ENCODE data around the gene HOXD12. TPM values are rescaled to one million over a fixed set of nuclear protein-coding genes. Genes with fewer than 3 reads are reported as not detected.

The HOXD12 gene
- total RNA-seq, 1 donor from 2014 or later = not detected

DNA sequence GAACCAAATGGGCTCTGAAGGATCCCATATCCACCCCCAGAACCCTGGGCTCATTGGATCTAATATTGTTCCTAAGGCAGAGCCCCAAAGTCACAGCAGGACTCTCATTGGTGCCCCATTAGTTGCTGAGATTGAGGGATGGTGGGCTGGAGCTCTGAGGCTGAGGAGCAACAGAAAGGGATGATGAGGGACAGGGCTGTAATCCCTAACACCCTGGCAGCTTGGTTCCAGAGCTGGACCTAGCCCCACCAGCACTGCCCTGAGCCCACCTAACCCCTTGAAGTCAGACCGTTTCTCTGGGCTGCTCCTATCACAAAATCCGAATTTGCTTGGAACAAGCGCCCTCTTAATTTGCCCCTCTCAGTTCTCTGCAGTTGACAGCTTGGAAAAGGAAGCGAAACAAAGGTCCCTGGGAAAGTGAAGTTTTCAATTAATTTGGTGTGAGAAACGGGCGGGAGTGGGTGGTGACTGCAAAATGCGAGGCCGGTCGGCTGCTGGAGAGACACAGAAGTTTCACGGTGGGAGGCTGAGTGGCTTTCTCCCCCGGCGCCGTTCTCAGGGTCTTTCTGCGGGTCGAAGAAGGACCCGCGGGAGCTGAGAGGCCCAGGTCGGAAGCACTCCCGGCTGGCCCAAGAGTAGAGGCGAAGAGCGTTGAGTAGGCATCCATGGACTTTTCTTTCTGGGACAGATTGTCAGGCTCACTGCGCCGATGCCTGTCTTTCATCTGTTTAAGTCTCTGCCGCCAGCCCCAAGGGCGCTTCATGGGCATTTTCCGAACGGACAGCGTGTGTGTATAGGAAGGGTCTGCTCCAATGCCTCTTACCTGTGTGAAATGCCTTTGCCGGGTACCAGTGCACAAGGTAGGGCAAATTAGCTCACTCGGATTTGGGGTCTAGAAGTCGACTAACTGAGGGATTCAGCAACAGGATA is 8.0 kb upstream of the HOXD12 start:
- no peak for FAIRE-seq

DNA sequence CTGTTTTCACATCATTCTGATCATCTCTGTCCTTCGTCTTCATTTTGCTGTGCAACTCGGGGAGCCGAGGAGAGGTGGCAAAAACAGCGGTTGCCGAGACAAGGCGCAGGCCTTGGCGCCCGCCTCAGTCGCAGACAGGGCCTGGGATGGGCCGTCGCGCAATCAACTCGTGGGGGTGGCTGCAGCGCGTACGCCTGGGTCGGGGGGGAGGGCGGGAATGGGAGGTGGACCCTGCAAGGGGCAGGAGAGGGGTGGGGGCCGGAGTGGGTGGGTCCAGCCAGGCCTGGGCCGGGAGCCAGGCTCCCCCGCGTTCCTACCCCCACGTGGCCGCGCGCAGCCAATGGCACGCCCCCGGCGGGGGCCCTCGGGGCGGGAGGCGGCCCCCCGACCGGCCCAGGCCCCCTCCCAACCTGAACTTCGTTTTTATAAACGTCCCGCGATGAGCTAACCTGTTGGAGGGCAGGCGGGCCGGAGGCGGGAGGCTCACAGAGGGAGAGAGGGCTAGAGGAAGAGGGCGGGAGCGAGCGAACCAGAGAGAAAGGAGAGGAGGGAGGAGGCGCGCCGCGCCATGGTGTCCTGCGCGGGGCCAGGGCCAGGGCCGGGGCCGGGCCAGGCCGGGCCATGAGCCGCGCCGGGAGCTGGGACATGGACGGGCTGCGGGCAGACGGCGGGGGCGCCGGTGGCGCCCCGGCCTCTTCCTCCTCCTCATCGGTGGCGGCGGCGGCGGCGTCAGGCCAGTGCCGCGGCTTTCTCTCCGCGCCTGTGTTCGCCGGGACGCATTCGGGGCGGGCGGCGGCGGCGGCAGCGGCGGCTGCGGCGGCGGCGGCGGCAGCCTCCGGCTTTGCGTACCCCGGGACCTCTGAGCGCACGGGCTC is 7.1 kb upstream of the HOXD12 start, which contains the start of gene HOXD13:
Gene HOXD13, plus strand, starts transcription at position 452 of the 875 bp plus-strand sequence. Its CDS starts 170 bp downstream, at position 622.
- DNase-seq (ENCODE audit: low spot score in 2 of 2) (no peak), FAIRE-seq (no peak)

More for the DNA sequence above, 8.0 kb upstream of the HOXD12 start:
- DNase-seq (ENCODE audit: low spot score in 2 of 2) = no peak

DNA sequence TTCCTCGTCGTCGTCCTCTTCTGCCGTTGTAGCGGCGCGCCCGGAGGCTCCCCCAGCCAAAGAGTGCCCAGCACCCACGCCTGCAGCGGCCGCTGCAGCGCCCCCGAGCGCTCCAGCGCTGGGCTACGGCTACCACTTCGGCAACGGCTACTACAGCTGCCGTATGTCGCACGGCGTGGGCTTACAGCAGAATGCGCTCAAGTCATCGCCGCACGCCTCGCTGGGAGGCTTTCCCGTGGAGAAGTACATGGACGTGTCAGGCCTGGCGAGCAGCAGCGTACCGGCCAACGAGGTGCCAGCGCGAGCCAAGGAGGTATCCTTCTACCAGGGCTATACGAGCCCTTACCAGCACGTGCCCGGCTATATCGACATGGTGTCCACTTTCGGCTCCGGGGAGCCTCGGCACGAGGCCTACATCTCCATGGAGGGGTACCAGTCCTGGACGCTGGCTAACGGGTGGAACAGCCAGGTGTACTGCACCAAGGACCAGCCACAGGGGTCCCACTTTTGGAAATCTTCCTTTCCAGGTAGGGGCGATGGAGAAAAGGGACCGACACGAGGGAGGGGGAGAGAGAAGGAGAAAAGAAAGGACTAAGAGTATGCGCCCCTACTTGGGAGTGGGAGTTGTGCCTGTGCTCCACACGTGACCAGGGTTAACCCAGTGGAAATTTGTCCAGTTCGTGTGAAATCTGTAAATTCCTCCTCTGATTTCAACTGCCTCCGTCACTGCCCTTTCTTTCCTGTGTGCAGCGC is 6.3 kb upstream of the HOXD12 start:
- DNase-seq (ENCODE audit: low spot score in 2 of 2) (no peak), FAIRE-seq (no peak)

DNA sequence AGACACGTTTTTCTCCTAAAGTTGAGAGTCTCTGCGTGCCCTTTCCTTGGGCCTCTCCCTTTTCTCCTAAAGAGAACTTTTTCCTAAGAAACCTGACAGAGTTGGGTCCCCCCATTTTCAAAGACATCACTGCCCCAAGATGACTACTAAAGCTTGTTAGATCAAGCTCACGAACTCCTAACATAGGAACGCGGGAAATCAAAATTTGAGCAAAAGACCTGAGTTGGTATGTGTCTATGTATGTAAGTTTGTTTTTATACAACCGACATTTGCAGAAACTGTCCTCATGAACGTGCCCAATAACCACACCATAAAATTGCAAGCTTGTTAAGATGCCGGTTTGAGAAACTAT is 5.7 kb upstream of the HOXD12 start:
- DNase-seq (ENCODE audit: low spot score in 2 of 2) = no peak
- no peak for FAIRE-seq

DNA sequence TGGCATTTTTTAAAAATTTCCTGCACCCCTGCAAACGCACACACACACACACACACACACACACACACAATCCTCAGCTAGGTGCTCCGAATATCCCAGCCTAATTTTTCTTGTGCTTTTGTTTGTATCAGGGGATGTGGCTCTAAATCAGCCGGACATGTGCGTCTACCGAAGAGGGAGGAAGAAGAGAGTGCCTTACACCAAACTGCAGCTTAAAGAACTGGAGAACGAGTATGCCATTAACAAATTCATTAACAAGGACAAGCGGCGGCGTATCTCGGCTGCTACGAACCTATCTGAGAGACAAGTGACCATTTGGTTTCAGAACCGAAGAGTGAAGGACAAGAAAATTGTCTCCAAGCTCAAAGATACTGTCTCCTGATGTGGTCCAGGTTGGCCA is 5.2 kb upstream of the HOXD12 start:
- DNase-seq (ENCODE audit: low spot score in 2 of 2) (no peak), FAIRE-seq (no peak)

DNA sequence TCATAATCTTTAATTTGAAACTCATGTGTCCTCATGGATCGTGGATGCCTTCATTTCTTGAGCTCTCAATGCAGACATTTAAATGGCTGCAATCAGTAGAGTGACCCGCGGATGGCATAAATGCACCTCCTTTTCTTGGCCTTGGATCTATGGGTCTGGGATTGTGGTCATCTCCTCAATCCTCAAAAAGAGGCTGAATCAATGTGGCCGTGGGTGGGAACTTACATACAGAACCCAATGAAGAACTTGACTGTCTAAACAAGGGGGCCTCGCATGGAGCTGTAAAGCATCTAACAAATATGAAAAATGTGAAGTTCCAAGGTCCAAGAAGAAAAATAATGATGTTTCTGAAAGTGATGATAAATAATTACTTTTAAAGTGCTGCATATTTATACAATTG is 4.2 kb upstream of the HOXD12 start:
- FAIRE-seq = no peak
- DNase-seq (ENCODE audit: low spot score in 2 of 2) = no peak

DNA sequence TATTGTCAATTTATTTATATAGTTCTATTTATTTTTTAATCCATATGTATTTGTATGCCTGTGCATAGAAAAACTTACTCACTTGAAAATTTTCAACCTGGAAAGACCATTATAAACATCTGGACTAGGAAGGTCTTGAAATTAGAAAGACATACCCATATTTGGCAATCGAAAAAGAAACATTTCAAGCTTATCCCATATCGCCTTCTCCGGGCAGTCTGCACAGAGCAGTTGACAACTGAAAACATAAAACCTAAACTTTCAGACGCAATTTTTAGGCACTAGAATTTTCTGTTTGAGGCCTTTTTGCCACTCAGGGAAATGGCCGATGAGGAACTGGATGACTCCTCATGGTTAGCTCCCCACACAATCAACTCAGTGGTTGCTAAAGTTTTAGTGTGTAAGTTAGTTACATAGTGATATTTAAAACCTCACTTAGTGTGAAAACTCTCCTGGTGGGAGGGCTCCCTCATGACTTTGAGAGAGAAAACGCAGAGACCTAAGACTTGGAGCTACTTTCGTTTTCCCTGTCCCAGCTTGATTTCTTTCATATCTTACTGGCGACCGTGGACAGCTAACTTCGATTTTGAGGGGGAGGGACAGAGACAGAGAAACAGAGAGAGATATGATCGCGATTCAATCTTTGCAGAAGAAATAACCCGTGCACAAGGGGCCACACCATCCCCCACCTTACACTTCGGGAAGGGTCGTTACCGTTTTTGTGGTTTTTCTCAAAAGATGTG is 3.2 kb upstream of the HOXD12 start:
- FAIRE-seq (no peak), DNase-seq (ENCODE audit: low spot score in 2 of 2) (no peak)

DNA sequence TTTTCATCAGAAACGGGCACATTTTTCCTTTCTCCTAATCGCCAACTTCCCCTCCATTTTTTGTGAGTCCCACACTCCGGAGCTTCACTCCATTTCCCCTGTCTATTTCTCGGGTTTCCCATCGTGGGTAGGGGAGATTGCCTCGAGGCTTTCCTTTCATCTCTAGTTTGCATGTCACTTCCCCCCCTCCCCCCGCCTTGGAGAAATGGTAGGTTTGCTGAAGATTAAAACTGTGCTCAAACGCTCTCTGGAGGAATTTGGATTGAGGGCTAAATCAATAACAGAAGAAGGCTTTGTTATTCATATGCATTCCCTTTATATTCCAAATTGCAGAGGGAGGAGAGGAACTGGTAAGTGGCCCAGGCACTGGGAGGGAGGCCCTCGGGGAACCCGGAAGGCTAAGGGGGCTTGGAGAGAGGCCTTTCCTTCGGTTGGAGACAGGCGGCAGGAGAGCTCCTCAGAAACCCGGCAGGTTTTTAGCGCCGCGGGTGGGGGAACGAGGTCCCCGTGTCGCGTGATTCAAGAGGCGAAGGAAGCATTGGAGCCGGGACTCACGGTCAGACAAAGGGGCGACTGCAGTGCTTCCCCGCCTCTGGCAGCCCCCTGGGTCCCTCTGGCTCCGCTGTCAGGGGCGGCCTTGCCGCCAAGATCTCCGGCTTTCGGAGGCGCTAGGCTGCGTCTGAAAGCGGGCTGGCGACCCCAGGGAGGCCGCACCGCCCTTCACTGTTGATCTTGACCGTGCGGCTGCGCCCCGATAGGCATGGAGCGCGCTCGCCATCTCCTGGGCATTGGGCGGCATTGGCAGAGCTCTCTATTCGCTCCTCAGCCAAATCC is 2.4 kb upstream of the HOXD12 start:
- DNase-seq (ENCODE audit: low spot score in 2 of 2) (peak; percentile 68 to 82), FAIRE-seq (no peak)

DNA sequence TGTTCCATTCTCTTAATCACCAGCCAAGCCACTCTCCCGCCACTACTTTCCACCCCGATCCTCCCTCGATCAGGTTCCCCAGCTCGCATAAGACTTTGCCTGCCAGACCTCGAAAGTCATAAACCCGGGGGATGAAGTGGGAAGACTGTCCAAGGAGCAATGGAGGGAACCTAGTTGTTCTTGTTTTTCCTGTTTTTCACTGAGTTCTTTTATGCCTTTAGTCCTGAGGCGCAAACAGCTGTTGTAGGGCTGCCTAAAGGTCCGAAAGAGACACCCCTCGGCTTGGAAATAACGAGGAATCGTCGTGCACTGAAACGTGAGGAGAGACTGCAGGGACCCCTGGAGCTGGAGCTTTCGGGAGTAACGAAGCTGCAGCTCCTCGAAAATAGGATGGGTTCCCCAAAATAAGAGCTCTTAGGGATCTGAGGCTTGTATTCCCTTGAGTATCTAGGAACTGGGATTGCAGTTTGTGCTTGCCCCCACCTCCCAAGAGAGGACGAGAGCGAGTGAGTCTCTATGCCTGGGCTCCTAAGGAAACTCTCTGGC is 1.7 kb upstream of the HOXD12 start:
- FAIRE-seq (no peak), DNase-seq (ENCODE audit: low spot score in 2 of 2) (no peak)

DNA sequence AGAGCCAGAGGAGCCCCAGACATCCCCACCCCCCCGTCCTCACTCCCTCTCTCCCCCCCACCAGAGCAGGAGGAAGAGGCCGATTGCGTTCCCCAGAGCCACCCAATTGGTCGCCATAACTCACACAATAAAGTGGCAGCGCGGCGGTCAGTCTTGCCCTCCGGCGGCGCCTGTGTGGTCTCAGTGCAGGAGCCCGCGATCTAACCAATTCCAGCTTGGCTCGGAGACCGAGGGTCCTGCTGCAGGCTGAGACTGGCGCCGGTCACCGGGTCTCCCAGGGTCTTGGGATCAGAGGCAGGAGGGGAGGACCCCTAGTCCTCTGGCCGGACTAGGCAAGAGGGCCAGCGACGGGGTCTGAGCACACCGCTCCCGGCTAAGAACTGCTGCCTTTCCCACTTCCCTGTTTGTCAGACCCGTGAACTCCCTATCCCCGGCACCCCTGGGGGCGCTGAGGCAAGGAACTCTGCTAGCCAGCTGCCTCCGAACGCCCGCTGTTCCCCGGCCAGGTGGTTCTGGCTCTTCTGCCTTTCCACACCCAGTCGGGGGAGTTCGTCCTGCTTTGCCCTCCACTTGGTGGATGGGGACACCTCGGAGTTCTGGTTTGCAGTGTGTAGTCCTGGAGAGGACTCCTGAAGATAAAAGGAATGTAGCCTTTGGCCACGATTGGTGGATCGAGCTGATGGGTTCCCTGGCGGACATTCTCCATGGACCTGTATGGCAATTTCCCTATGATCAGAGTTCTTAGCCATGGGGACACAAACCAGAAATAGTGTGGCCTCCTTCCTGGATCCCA is 1.0 kb upstream of the HOXD12 start:
- FAIRE-seq (no peak), DNase-seq (ENCODE audit: low spot score in 2 of 2) (no peak)

DNA sequence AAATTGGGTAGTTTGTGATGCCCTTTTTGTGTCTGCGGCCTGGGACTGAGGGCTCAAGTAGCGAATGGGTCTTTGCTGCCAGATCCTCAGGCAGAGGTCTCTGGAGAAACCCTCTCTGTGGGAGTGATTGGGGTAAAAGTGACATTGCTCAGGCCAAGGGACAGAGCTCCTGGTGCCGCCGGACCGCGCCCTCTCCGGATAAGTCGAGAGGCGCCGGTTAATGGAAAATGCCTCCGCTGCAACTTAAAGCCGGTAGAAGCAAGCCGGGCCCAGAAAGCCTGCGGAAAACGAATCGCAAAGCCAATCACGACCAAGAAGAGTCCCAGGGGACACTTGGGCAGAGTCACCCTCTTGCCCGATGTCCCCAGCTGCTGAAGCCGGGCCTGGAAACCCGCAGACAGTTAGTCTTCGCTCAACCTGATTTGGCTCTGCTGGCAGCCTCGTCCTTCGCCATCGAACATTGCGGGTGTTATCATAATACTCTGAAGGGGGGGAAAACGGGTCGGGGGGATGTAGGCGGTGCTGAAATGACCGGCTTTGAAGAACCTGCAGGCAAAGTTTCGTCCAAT is 352 bp upstream of the HOXD12 start:
- DNase-seq (ENCODE audit: low spot score in 2 of 2) (no peak), FAIRE-seq (no peak)

DNA sequence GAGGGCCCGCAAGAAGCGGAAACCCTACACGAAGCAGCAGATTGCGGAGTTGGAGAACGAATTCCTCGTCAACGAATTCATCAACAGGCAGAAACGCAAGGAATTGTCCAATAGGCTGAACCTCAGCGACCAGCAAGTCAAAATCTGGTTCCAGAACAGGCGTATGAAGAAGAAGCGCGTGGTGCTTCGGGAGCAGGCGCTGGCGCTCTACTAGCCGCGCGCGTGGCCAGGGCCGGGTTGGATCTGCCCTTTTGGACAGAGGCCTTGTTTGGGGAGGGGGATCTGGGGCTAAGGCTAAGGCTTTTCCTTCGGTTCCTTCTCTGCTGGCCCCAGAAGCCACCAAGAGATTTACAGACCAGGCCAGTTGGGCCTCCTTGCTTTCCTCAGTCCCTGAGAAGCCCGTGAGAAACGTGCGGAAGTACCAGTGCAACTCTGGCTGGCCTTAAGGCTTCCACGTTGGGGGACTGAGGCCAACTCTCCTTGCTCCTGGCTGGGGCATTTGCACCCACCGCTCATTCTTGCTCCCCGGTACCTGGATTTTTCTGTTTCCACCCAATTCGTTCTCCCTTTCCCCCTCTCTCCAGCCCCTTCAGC is 1.0 kb downstream of the HOXD12 start:
- FAIRE-seq (no peak), DNase-seq (ENCODE audit: low spot score in 2 of 2) (no peak)

DNA sequence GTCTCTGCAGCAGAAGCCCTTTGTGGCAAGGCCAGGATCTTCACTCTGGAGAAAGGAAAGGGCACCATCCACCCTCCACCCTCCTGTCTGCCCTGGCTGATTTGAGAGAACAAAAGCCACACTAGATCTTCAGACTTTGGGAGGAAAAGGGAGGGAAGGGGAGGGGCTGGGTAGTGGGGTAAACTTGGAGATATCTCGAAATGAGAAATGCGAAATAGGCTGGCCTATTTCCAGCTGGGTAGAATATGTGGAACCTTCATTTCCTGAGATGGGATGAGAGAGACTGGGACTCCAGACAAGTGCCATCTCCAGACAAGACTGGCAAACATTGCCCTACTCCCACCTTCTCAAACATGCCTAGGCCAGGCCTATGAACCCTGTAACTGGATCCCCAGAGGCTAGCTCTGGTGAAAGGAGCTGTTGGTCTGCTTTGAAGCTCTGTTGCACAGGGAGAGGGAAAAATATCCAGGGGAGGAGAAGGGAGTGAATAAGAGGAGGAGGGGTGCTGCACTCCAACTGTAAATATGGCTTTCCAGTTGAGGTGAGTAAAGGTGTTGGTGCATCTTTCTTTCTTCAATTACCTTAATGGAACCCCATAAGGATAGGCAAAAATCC is 1.7 kb downstream of the HOXD12 start:
- no peak for FAIRE-seq
- no peak for DNase-seq (ENCODE audit: low spot score in 2 of 2)

DNA sequence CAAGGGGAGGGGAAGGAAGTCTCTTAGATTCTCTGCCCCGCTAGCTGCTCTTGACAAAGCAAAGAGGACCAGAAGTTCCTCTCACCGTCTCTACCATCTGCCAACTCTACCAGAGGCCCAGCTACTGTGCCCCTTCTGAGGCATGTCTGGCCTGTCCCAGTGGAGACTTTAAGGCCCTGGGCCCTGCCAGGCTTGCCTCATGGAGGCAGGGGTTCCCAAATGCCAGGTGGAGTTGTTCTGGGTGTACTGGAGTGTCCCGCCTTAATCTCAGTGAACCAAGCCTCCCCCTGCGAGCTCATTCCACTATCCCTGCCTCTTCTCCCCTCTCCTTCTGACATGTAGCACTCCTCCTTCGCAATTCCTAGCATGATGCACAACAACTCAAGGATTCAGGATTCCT is 2.2 kb downstream of the HOXD12 start:
- no peak for DNase-seq (ENCODE audit: low spot score in 2 of 2)
- no peak for FAIRE-seq

DNA sequence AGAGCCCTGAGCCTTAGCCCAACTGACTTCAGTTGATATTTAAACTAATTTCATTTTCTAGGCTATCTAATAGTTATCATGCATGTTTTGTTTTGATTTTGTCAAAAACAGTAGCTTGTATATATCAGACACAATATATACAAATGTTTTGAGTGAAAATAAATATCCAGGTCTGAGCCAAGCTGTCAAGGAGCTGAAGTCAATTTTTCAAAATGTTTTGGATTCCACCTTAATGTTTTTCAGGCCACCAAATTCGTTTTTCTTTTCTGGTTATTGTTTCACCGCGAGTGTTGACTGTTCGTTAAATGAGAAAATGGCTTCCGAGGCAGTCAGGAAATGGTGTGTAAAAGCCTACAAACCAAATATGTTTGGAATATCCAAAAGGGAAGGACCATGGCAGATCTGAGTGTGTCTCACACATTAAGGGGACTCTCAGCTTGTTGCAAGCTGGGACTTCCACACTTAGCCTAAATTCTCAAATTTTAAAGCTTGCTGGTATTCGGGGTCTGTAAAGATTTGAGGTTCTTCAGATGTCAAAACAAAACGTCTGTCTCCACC is 2.8 kb downstream of the HOXD12 start:
- FAIRE-seq = no peak
- no peak for DNase-seq (ENCODE audit: low spot score in 2 of 2)

DNA sequence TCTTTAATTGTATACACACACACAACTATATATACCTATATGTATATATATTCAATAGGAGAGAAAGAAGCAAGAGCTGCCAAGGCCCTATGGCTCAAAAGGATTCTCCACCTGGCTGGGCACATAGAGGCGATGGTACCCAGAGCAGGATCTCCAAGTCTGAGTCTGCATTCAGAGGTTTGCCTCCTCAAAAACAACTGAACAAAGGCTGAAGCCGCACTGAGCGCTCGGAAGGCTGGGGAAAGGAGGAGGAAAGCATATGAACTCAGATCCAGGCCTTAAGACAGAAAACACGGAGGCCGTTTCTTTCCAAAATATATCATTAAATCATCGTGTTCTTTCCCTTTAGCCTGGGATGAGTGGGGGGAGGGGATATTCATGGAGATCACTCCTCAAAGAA is 3.6 kb downstream of the HOXD12 start:
- FAIRE-seq (no peak), DNase-seq (ENCODE audit: low spot score in 2 of 2) (no peak)
